SK-N-SH (cell line): ENCODE data around the gene CDKAL1. TPM values are rescaled to one million over a fixed set of nuclear protein-coding genes. Genes with fewer than 3 reads are reported as not detected.

ENCODE experiments used
- CTCF ChIA-PET: fragments of 300-600, 350-600 bp; formaldehyde crosslinking; extraction: SDS; loops from one replicate; lab custom pipeline; 2021; lab: Yijun Ruan, JAX
- POLR2A ChIA-PET: fragments of 350-600 bp; sonication (Branson Sonifier 250); formaldehyde crosslinking; extraction: SDS; loops from one replicate; lab custom pipeline; 2020; ENCODE audit warnings: antibody characterized with exemption, inconsistent platforms; lab: Yijun Ruan, JAX
- DNase-seq: peaks from one replicate; pipeline ENCODE4 v3.0.0; 2012
- H2AFZ ChIP-seq: fragments of 200-600 bp; sonication (generic); 2 replicates; pipeline ENCODE4 v1.8.1; 2016; ENCODE audit warnings: antibody characterized with exemption, mild to moderate bottlenecking, low read depth
- H3F3A ChIP-seq: fragments of 200-600 bp; sonication (generic); replicated peaks from 2 replicates; pipeline ENCODE3; 2016; ENCODE audit warnings: antibody characterized with exemption, mild to moderate bottlenecking; ENCODE audit not compliant: insufficient read depth
- H3K27ac ChIP-seq, 2 experiments: fragments of 200-500 bp in 1 of 2; fragments of 200-600 bp in 1 of 2; sonication (Bioruptor generic) in 1 of 2; sonication (generic), shearing (Covaris generic) in 1 of 2; 2 replicates each; pipeline versions ENCODE4 v1.5.1 to v1.6.1; 2014 to 2016; ENCODE audit warnings: low read depth in 2 of 2, inconsistent platforms in 1 of 2, low read length in 1 of 2, mild to moderate bottlenecking in 1 of 2, mixed read lengths in 1 of 2
- H3K27me3 ChIP-seq: fragments of 200-600 bp; sonication (generic), shearing (Covaris generic); 2 replicates; pipeline ENCODE4 v1.6.1; 2016; ENCODE audit warnings: mixed run types; ENCODE audit not compliant: insufficient read depth
- H3K36me3 ChIP-seq, 2 experiments: fragments of 200-500 bp in 1 of 2; fragments of 200-600 bp in 1 of 2; sonication (Bioruptor generic) in 1 of 2; sonication (generic) in 1 of 2; replicated peaks in 1 of 2; 2 replicates each; pipeline versions ENCODE3 to v1.5.1; 2014 to 2016; ENCODE audit warnings: low read length in 1 of 2, mild to moderate bottlenecking in 1 of 2; ENCODE audit not compliant: insufficient read depth in 2 of 2, control insufficient read depth in 1 of 2
- H3K4me1 ChIP-seq, 2 experiments: fragments of 200-500 bp in 1 of 2; fragments of 200-600 bp in 1 of 2; sonication (Bioruptor generic) in 1 of 2; sonication (generic), shearing (Covaris generic) in 1 of 2; 2 replicates each; pipeline versions ENCODE4 v1.5.1 to v1.6.1; 2014 to 2016; ENCODE audit warnings: low read depth in 1 of 2, low read length in 1 of 2, mixed run types in 1 of 2; ENCODE audit not compliant: insufficient read depth in 2 of 2, control insufficient read depth in 1 of 2
- H3K4me2 ChIP-seq: fragments of 200-600 bp; sonication (generic), shearing (Covaris generic); 2 replicates; pipeline ENCODE4 v1.6.1; 2017; ENCODE audit warnings: mixed run types
- H3K4me3 ChIP-seq, 2 experiments: fragments of 200-500 bp in 1 of 2; fragments of 200-600 bp in 1 of 2; sonication (Bioruptor generic) in 1 of 2; sonication (generic), shearing (Covaris generic) in 1 of 2; 2 replicates each; pipeline versions ENCODE4 v1.5.1 to v1.8.1; 2014 to 2016; ENCODE audit warnings: low read depth in 2 of 2, inconsistent platforms in 1 of 2, low read length in 1 of 2, mild to moderate bottlenecking in 1 of 2, mixed read lengths in 1 of 2, moderate library complexity in 1 of 2
- H3K79me2 ChIP-seq: fragments of 200-600 bp; sonication (generic); 2 replicates; pipeline ENCODE4 v1.8.1; 2017; ENCODE audit warnings: mild to moderate bottlenecking; ENCODE audit not compliant: insufficient read depth
- H3K9ac ChIP-seq: fragments of 200-600 bp; sonication (generic); 2 replicates; pipeline ENCODE4 v1.6.1; 2017; ENCODE audit warnings: mixed run types
- H3K9me2 ChIP-seq: fragments of 200-600 bp; sonication (generic); 2 replicates; pipeline ENCODE4 v1.6.1; 2017; ENCODE audit warnings: mixed run types
- H3K9me3 ChIP-seq: fragments of 200-600 bp; sonication (generic); 2 replicates; pipeline ENCODE4 v1.6.1; 2017; ENCODE audit warnings: mixed run types, mild to moderate bottlenecking, moderate library complexity
- H4K20me1 ChIP-seq: fragments of 200-600 bp; sonication (generic); 2 replicates; pipeline ENCODE4 v1.6.1; 2017; ENCODE audit warnings: mild to moderate bottlenecking, mixed run types; ENCODE audit not compliant: insufficient read depth
- CHD2 ChIP-seq: fragments of 150-350 bp; IDR thresholded peaks from 2 replicates; pipeline ENCODE4 v1.6.1; 2018; ENCODE audit warnings: low read length; ENCODE audit not compliant: partially characterized antibody
- EP300 ChIP-seq, 2 experiments: IDR thresholded peaks; 2 replicates each; pipeline versions ENCODE4 v1.4.0 to v1.6.1; 2012; ENCODE audit warnings: borderline replicate concordance in 1 of 2, low read depth in 1 of 2, low read length in 1 of 2
- EZH2phosphoT487 ChIP-seq: fragments of 200-600 bp; sonication (generic); IDR thresholded peaks from 2 replicates; pipeline ENCODE4 v1.6.1; 2017; ENCODE audit warnings: low read depth, mixed run types, mild to moderate bottlenecking, antibody characterized with exemption, moderate library complexity, borderline replicate concordance
- FOXJ3 ChIP-seq: sonication (generic); formaldehyde crosslinking; IDR thresholded peaks from 2 replicates; pipeline ENCODE4 v1.5.1; 2020; ENCODE audit warnings: mild to moderate bottlenecking, missing genetic modification reagents
- MEF2A ChIP-seq: IDR thresholded peaks from 2 replicates; pipeline ENCODE4 v1.4.0; 2012; ENCODE audit warnings: low read depth, borderline replicate concordance
- MXI1 ChIP-seq: IDR thresholded peaks from 2 replicates; pipeline ENCODE4 v1.6.1; 2012; ENCODE audit warnings: mild to moderate bottlenecking, low read depth, low read length, improper control_type of control experiment
- NRF1 ChIP-seq: IDR thresholded peaks from 2 replicates; pipeline ENCODE4 v1.6.1; 2012; ENCODE audit warnings: low read depth, mild to moderate bottlenecking, low read length
- RAD21 ChIP-seq: IDR thresholded peaks from 2 replicates; pipeline ENCODE4 v1.6.1; 2012; ENCODE audit warnings: mild to moderate bottlenecking, low read length
- RCOR1 ChIP-seq: fragments of 150-350 bp; IDR thresholded peaks from 2 replicates; pipeline ENCODE4 v1.6.1; 2017; ENCODE audit warnings: antibody characterized with exemption, low read length
- TCF12 ChIP-seq: IDR thresholded peaks from 2 replicates; pipeline ENCODE4 v1.4.0; 2012
- WGBS: methylation state at CpG from one replicate; pipeline ENCODE4 v1.1.6; 2017; ENCODE audit warnings: low lambda C conversion rate; 5-methylcytosine and 5-hydroxymethylcytosine counted together
- polyA plus RNA-seq, 3 experiments: library from polyadenylated mRNA; depleted of rRNA; stranded (reverse); fragments of >200 nt; gene quantifications; 2 replicates each; pipeline ENCODE4 v1.2.3, GENCODE V29; 2012
- TF ChIP-seq, protein P1 (sequence below): IDR thresholded peaks from 2 replicates; pipeline ENCODE4 v1.4.0; 2012; ENCODE audit warnings: low read depth, borderline replicate concordance
- TF ChIP-seq, protein P2 (sequence below): fragments of 200-600 bp; sonication (generic); IDR thresholded peaks from 2 replicates; pipeline ENCODE4 v1.6.1; 2017; ENCODE audit warnings: antibody characterized with exemption, mild to moderate bottlenecking, moderate library complexity
- TF ChIP-seq, protein P3 (sequence below): IDR thresholded peaks from 2 replicates; pipeline ENCODE4 v1.4.0; 2012; ENCODE audit warnings: low read depth, borderline replicate concordance
- TF ChIP-seq, protein P4 (sequence below): fragments of 150-350 bp; IDR thresholded peaks from 2 replicates; pipeline ENCODE4 v1.6.1; 2017; ENCODE audit warnings: antibody characterized with exemption, low read length, low read depth, borderline replicate concordance

Gene CDKAL1
- polyA plus RNA-seq, 1 of the 3 experiments (the other 2 are of a cell fraction) = 2.6 TPM

DNA sequence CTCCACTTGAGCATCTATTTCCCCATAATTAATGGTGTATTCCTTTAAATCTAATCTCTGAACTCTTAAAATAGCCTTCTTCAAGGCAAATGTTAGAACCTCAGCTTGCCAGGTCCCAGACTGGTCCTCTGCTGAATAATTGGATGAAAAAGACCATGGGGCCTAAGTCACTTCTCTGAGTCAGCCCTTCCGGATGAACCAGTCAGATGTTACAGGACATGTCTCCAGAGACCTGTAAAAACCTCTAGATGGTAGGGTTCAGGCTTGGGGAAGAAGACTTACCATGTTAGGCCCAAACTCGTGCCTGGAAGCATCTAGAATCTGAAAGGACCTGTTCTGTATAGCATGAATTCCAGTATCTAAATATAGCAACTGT lies 97.3 kb downstream of the CDKAL1 start:
- H3K36me3 ChIP-seq = no peaks in the 10 kb centered on the region
- CTCF ChIA-PET = no interaction called here

DNA sequence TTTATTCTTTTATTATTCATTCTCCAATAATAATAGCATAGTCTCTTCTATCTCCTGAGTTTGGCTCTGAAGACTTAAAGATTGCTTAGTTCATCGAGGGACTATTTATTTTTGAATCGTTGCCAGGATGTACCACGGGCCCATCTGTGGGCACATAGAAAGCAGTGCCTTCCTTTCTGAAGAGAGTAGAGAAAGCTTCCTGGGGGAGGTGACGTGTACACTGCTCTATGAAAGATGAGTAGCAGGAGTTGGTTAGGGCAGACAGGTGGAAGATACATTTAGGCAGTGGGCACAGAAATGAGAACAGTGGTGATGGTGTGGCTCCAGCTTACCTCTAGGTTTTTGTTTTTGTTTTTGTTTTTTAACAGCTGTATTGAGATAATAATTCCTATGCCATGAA lies 98.4 kb downstream of the CDKAL1 start:
- WGBS = 90% methylated on average over 4 of the region's 4 CpGs
- H2AFZ ChIP-seq = no peak overlapping the region
- no peaks in the 10 kb centered on the region; a peak in 1 of 4 replicates for H3K4me1 ChIP-seq
- TF ChIP-seq, protein P1, sequence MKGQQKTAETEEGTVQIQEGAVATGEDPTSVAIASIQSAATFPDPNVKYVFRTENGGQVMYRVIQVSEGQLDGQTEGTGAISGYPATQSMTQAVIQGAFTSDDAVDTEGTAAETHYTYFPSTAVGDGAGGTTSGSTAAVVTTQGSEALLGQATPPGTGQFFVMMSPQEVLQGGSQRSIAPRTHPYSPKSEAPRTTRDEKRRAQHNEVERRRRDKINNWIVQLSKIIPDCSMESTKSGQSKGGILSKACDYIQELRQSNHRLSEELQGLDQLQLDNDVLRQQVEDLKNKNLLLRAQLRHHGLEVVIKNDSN = no peak
- TF ChIP-seq MEF2A (no peak), EP300 (IDR thresholded peaks at IDR 0.05; ENCODE audit: borderline replicate concordance in 1 of 2, low read depth in 1 of 2, low read length in 1 of 2) (no peak), RAD21 (no peak), EZH2phosphoT487 (no peak), TCF12 (no peak), FOXJ3 (CRISPR knock-in tag) (no peak), MXI1 (no peak), NRF1 (no peak), RCOR1 (no peak)
- TF ChIP-seq, protein P2, sequence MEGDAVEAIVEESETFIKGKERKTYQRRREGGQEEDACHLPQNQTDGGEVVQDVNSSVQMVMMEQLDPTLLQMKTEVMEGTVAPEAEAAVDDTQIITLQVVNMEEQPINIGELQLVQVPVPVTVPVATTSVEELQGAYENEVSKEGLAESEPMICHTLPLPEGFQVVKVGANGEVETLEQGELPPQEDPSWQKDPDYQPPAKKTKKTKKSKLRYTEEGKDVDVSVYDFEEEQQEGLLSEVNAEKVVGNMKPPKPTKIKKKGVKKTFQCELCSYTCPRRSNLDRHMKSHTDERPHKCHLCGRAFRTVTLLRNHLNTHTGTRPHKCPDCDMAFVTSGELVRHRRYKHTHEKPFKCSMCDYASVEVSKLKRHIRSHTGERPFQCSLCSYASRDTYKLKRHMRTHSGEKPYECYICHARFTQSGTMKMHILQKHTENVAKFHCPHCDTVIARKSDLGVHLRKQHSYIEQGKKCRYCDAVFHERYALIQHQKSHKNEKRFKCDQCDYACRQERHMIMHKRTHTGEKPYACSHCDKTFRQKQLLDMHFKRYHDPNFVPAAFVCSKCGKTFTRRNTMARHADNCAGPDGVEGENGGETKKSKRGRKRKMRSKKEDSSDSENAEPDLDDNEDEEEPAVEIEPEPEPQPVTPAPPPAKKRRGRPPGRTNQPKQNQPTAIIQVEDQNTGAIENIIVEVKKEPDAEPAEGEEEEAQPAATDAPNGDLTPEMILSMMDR = no peak
- TF ChIP-seq, protein P3, sequence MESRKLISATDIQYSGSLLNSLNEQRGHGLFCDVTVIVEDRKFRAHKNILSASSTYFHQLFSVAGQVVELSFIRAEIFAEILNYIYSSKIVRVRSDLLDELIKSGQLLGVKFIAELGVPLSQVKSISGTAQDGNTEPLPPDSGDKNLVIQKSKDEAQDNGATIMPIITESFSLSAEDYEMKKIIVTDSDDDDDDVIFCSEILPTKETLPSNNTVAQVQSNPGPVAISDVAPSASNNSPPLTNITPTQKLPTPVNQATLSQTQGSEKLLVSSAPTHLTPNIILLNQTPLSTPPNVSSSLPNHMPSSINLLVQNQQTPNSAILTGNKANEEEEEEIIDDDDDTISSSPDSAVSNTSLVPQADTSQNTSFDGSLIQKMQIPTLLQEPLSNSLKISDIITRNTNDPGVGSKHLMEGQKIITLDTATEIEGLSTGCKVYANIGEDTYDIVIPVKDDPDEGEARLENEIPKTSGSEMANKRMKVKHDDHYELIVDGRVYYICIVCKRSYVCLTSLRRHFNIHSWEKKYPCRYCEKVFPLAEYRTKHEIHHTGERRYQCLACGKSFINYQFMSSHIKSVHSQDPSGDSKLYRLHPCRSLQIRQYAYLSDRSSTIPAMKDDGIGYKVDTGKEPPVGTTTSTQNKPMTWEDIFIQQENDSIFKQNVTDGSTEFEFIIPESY = no peak
- TF ChIP-seq, protein P4, sequence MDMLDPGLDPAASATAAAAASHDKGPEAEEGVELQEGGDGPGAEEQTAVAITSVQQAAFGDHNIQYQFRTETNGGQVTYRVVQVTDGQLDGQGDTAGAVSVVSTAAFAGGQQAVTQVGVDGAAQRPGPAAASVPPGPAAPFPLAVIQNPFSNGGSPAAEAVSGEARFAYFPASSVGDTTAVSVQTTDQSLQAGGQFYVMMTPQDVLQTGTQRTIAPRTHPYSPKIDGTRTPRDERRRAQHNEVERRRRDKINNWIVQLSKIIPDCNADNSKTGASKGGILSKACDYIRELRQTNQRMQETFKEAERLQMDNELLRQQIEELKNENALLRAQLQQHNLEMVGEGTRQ = no peak
- no peaks in the 10 kb centered on the region for H4K20me1 ChIP-seq
- H3K36me3 ChIP-seq = no peaks in the 10 kb centered on the region
- no peak overlapping the region for H3K4me2 ChIP-seq
- no peak overlapping the region for H3K4me3 ChIP-seq
- H3K9me3 ChIP-seq = no peaks in the 10 kb centered on the region
- no peak overlapping the region; a peak in 1 of 4 replicates for H3K27ac ChIP-seq
- no peaks in the 10 kb centered on the region for H3K27me3 ChIP-seq
- ChIA-PET POLR2A (no interaction called here), CTCF (no interaction called here)
- H3F3A ChIP-seq = no peaks in the 10 kb centered on the region
- no peaks in the 10 kb centered on the region for H3K79me2 ChIP-seq
- no peak overlapping the region for H3K9ac ChIP-seq
- no peak for DNase-seq
- H3K9me2 ChIP-seq = no peaks in the 10 kb centered on the region

More for the DNA sequence above, 97.3 kb downstream of the CDKAL1 start:
- Histone ChIP-seq H3K4me1 (no peaks in the 10 kb centered on the region; a peak in 1 of 4 replicates), H4K20me1 (no peaks in the 10 kb centered on the region), H2AFZ (no peak overlapping the region), H3K9me2 (no peaks in the 10 kb centered on the region), H3K79me2 (no peaks in the 10 kb centered on the region), H3K27me3 (no peaks in the 10 kb centered on the region), H3F3A (no peaks in the 10 kb centered on the region), H3K27ac (no peak overlapping the region), H3K9ac (no peak overlapping the region), H3K4me3 (no peak overlapping the region), H3K9me3 (no peaks in the 10 kb centered on the region), H3K4me2 (no peak overlapping the region)
- WGBS = 94% methylated on average over 2 of the region's 2 CpGs
- TF ChIP-seq CHD2 = no peak
- POLR2A ChIA-PET = no interaction called here
- DNase-seq = no peak
